ENCODE results near the gene LST1. TPM values are rescaled to one million over a fixed set of nuclear protein-coding genes. Genes with fewer than 3 reads are reported as not detected.
A peak's percentile ranks its signal among the peaks of the same experiment; 100 is the strongest.

LST1 gene
- total and polyA plus RNA-seq, 2 of the 8 experiments (the other 6 are each of a cell fraction or from before 2014, with no cell fraction given) = not detected

GRCh38 chr6:31575335-31575901 lies 10.7 kb upstream of the LST1 start, which contains the start of gene TNF:
TNF (plus strand) TSS chr6:31575565; CDS start chr6:31575742, 177 bp downstream.
- no peak within 1 kb of the TSS for H2AFZ ChIP-seq (ENCODE audit: low read length)
- no peak within 1 kb of the TSS for H3K27ac ChIP-seq (ENCODE audit: low read depth, low read length)
- TF ChIP-seq JUND (IDR thresholded peaks at IDR 0.05; ENCODE audit: low read length) = no peak
- TF ChIP-seq YY1 (IDR thresholded peaks at IDR 0.05; ENCODE audit: low read depth, low read length) = no peak
- TF ChIP-seq SP2 (IDR thresholded peaks at IDR 0.05; ENCODE audit: low read length) = no peak

More at GRCh38 chr6:31575335-31575901, 10.7 kb upstream of the LST1 start, which contains the start of gene TNF:
- no peaks in the 10 kb centered on the region for H3K79me2 ChIP-seq (ENCODE audit: control insufficient read depth in 1 of 2, insufficient read depth in 2 of 2, low read length in 2 of 2)
- H3K36me3 ChIP-seq (ENCODE audit: control insufficient read depth in 2 of 4, insufficient read depth in 4 of 4, low read length in 3 of 4) = no peaks in the 10 kb centered on the region
- no peak within 1 kb of the TSS for H3K23ac ChIP-seq (ENCODE audit: insufficient read length)
- no peak within 1 kb of the TSS for H3K4me2 ChIP-seq (ENCODE audit: insufficient read depth in 1 of 2, low read depth in 2 of 2, low read length in 2 of 2)
- no peak within 1 kb of the TSS for H3K9ac ChIP-seq (replicated peaks in 1 of 4; ENCODE audit: extremely low read depth in 1 of 4, low read depth in 3 of 4, low read length in 3 of 4)
- FAIRE-seq (no peak), DNase-seq (ENCODE audit: low read depth in 1 of 2, low spot score in 2 of 2) (no peak)
- no peak within 1 kb of the TSS for H4K91ac ChIP-seq (replicated peaks; ENCODE audit: insufficient read length, low read length)
- CTCF ChIA-PET (ENCODE audit: partially characterized antibody) = interaction anchor here (0.9 to 19.2 kb wide), 8 partner anchors 11 to 89 kb away, joined by 3 to 640 read pairs (median 6); partner anchors contain the start of genes ATP6V1G2, GPANK1, LST1 and LTB
- H3K9me3 ChIP-seq (ENCODE audit: insufficient read depth in 2 of 2, low read depth in 1 of 2, low read length in 1 of 2) = no peaks in the 10 kb centered on the region
- H2BK5ac ChIP-seq (ENCODE audit: low read depth, low read length) = no peak within 1 kb of the TSS
- H3K14ac ChIP-seq (ENCODE audit: insufficient read length) = no peak within 1 kb of the TSS
- no peak within 1 kb of the TSS for H3K4ac ChIP-seq (replicated peaks; ENCODE audit: insufficient read length, low read depth, low read length)
- H3K79me1 ChIP-seq (ENCODE audit: low read depth, low read length) = no peaks in the 10 kb centered on the region
- peaks cover 0 to 7% (median 6%) of the 10 kb centered on the region in 4 experiments; a peak in 5 of 7 replicates for H3K27me3 ChIP-seq (replicated peaks in 1 of 4; ENCODE audit: control insufficient read depth in 3 of 4, extremely low read depth in 1 of 4, insufficient read depth in 3 of 4, low read length in 3 of 4)
- H2BK15ac ChIP-seq (ENCODE audit: low read length) = no peak within 1 kb of the TSS
- peaks cover 0 to 3% (median 0%) of the 10 kb centered on the region in 4 experiments; a peak in 3 of 7 replicates for H3K4me1 ChIP-seq (replicated peaks in 1 of 4; ENCODE audit: control insufficient read depth in 3 of 4, insufficient read depth in 4 of 4, low read length in 3 of 4)
- H2AK5ac ChIP-seq (ENCODE audit: low read depth, low read length) = no peak within 1 kb of the TSS
- H4K8ac ChIP-seq (ENCODE audit: extremely low read depth, insufficient read depth, low read length) = peak within 1 kb of the TSS; percentile 51; the same call in 1 of the 2 replicates
- H3K4me3 ChIP-seq (ENCODE audit: extremely low read depth in 1 of 4, insufficient read depth in 2 of 4, low read depth in 3 of 4, low read length in 4 of 4) = no peak within 1 kb of the TSS
- no peak within 1 kb of the TSS for H3K18ac ChIP-seq (ENCODE audit: extremely low read depth, low read length)
- H3K56ac ChIP-seq (replicated peaks; ENCODE audit: insufficient read length, low read depth, low read length) = no peak within 1 kb of the TSS
- POLR2A ChIA-PET (ENCODE audit: partially characterized antibody) = interaction anchor here (0.6 to 12.2 kb wide), 13 partner anchors 8 to 299 kb away, joined by 3 to 110 read pairs (median 3); partner anchors contain the start of genes ATP6V1G2, DDX39B, GPANK1 and LST1
- no peak within 1 kb of the TSS for H2BK12ac ChIP-seq (ENCODE audit: low read depth, low read length)
- no peak within 1 kb of the TSS for H4K5ac ChIP-seq (ENCODE audit: insufficient read length, low read depth, low read length)
- H4K20me1 ChIP-seq (replicated peaks in 1 of 2; ENCODE audit: control insufficient read depth in 1 of 2, insufficient read depth in 2 of 2, low read length in 2 of 2) = no peaks in the 10 kb centered on the region
- no peak within 1 kb of the TSS for H2BK120ac ChIP-seq (replicated peaks; ENCODE audit: low read depth, low read length)
- peaks cover 2% of the 10 kb centered on the region; the same call in 1 of the 2 replicates for H3K23me2 ChIP-seq (ENCODE audit: low read depth, low read length)
- 87% methylated on average over 17 of the region's 19 CpGs; no CpG with 5 or more reads in 1 of the 2 experiments for WGBS, 2 experiments (ENCODE audit: extremely low coverage in 1 of 2, insufficient coverage in 1 of 2, insufficient read length in 1 of 2, insufficient replicate concordance in 2 of 2, low coverage in 1 of 2, low lambda C conversion rate in 2 of 2, missing lambda C conversion rate in 1 of 2)
- no peak within 1 kb of the TSS for H2BK20ac ChIP-seq (ENCODE audit: low read length)
